GM18511 (cell line): Measurements from ENCODE around the gene LMF2.
A peak's percentile ranks its signal among the peaks of the same experiment; 100 is the strongest.

Experiments
- ATAC-seq: cut with Tn5 transposase; IDR thresholded peaks from one replicate; pipeline ENCODE4 v1.9.1; 2021; ENCODE audit warnings: mild to moderate bottlenecking, moderate library complexity; ENCODE audit not compliant: unreplicated experiment

The LMF2 gene

DNA sequence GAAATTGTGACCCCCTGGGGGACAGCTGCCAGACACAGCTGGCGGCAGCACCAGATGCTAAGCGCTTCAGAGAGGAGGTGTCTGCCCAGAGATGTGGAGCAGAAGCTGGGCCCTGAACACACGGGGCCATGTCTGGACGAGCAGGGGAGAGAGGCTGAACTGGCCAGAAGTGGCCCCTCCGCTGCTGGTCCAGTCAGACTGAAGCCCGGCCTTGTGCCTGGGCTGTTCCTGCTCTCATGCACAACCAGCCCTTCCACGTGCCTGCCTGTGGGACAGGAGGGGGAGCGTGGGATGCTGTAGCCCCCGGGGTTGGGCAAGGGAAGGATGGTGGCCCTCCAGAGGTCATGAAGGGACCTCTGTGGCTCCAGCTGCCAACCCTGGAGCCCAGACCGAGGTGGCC is 24.4 kb downstream of the LMF2 start:
- no peak for ATAC-seq

DNA sequence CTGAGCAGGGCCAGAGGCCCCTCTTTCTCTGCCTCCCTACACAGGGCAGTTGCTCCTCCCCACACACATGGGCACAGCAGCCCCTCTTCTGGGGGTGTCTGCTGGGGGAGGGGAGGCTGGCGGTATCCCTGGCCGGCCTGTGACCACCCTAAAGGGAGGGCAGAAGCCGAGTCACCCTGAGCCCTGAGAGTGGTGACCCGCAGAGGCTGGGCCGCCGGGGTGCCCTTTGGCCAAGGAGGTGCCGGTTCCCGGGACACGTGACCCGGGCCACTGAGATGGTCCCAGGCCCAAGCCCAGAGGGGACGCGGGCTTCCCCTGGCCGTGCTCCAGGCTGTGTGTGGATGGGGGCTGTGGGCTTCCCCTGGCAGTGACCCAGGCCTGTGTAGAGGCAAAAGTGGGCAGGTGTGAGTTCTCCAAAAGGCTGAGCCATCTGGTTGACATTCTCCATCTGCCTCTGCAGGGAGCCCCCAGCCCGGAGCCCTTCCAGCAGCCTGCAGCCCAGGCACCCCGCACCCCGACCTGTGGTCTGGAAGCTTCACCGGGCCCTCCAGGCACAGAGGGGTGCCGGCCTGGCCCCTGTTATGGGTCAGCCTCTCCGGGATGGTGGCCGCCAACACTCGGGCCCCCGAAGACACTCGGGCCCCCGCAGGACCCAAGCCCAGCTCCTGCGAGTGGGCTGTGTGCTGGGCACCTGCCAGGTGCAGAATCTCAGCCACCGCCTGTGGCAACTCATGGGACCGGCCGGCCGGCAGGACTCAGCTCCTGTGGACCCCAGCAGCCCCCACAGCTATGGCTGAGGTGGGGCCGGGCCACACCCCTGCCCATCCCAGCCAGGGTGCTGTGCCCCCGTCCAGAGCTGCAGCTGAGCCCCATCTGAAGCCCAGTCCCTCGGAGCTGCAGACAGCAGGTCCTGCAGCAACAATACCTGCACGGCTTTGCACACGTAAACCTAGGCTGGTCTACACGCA is 25.1 kb downstream of the LMF2 start:
- ATAC-seq: no peak

DNA sequence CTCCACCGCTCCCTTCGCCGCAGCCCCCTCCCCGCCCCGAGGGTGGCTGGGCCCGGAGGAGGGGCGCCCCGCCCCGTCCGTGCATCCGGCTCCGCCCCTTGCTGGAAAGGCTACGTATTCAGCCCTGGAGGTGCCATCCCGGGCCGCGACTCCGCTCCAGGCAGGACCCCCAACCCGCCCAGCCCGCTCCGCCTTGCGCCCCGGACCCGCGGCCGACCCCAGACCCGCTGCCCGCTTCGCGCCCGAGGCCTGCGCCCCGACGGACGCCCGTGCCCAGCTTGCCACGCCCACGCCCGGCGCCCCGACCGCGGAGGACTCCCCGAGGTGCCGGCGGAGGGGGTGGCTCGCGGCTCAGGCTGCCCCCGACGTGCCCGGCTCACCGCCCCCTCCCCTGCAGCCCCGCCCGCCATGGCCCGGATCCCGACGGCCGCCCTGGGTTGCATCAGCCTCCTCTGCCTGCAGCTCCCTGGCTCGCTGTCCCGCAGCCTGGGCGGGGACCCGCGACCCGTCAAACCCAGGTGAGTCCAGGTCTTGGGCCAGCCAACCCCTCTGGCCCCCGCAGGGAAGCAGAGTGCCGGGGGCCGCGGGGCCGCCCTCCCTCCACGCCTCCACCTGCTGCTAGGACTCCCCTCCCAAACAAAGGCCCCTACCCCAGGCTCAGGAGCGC is 25.9 kb downstream of the LMF2 start, which contains the start of gene ADM2:
Gene ADM2 (plus strand): TSS at position 104 of the 667 bp plus-strand sequence. CDS start 305 bp downstream, at position 409.
- ATAC-seq: no peak

DNA sequence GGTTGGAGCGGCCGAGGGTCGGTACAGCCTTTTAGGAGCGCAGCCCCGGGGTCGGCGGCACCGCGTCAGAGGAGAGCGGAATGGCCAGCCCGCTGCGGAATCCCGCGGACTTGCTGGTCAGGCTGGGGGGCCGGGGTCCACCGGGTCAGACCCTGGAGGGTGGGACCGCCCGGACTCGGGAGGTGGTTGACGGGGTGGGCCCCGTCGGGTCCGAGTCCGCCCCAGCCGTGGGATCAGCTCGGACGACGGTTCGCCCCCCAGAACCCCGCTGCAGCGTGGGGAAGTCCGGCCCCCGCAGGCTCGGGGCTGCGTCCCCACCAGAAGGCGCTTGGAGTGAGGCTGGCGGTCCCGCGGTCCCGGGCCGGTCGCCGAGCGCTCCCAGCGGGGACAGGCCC is 26.5 kb downstream of the LMF2 start:
- no peak for ATAC-seq

DNA sequence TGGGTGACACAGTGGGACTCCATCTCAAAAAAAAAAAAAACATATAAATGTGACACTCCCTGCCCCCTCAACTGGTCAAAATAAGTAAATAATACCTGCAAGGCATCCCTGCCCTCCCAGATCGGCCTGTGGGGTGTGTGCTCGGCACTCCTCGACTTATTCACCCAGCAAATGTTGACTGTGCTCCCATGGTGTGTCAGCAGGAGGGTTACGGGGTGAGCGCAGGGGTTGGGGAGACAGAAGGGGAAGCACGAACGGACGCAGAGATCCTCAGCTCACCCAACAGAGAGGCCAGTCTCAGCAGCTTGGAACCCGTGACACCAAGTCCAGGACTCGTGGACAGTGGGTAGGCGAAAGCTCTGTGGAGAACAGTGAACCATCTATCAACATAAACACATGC is 27.8 kb downstream of the LMF2 start:
- no peak for ATAC-seq

DNA sequence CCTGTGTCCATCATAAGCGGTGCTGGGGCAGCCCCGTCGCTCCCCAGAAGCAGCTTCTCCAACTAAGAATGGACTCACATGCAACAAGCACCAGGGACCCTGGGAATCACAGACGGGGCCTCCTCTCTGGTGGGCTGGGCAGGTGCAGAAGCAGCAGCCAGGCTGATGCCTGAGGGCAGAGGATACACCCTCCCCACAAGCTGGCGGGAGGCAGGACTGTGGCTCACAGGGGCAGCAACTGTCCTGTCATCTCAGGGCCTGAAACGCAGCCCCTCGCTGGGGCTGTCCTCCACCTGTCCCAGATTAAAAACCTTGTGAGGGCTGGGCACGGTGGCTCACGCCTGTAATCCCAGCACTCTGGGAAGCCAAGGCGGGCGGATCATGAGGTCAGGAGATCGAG is 29.6 kb downstream of the LMF2 start:
- ATAC-seq: no peak

DNA sequence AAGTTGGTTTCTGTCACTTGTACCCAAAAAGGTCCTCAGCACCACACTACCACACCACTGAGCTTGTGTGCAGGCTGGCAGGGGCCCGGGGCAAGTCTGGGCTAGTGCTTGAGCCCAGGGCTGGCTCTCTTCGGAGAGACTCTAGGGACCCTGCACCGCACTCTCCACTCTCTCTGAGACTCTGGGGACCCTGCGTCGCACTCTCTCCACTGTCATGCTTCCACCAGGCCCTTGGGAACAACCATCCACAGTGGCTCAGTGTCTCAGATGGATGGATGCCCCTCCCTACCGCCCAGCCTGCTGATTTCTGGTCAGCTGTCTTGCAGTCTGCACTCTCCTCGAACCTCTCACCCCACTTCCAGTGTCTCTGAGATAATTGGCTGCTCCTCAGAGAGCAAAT is 30.6 kb downstream of the LMF2 start:
- no peak for ATAC-seq

DNA sequence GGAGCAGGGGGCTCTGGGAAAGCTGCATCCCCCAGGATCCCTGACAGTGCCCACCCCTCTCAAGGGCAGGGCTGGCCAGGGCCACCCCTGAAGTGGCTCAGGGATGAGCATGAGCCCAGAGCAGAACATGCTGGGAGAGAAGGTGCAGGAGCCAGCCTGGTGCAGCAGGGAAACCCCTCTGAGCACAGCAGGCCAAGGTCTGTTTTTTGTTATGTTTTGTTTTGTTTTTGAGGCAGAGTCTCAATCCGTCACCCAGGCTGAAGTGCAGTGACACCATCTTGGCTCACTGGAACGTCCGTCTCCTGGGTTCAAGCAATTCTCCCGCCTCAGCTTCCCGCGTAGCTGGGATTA is 31.9 kb downstream of the LMF2 start:
- ATAC-seq: no peak

DNA sequence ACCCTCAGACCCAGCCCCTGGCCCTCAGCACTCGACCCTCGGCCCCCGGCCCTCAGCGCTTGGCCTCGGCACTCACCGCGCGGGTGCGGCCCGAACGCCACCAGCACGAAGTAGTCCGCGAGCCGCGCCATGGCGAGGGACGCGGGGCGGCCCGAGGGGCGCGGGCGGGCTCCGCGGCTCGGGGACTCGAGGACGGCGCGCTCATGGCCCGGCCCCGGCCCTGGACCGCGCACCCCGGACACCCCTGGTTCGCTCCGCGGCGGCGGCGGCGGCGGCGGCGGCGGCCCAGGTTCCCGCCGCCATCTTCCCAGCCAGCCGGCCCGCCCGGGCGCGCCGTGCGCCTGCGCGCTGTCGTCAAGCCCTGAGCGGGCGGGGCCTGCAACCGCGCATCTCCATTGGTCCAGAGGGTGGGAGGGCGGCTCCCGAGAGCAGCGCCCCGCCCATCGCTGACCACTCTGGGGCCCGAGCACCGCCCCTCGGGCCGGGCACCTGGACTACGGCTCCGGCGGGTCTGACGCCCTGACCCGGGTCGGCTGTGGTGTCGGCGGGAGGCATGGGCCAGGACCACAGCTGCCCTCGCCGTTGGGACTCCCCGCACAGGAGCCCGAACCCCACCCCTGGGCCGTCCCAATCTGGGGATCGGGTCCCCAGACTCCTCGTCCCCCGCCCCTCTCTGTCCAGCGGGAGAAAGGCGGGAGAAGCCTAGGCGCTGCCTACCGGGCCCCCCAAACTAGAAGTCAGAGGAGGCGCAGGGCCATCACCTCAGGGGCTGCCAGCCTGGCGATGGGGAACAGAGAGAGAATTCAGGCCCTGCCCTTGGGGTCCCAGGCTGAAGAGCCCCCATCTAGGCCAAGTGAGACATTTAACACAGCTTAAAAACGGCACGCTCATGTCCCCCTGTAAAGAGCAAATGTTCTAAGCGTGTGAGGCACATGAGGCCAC is 32.5 kb downstream of the LMF2 start, which contains the start of gene SBF1:
Gene SBF1 (minus strand): TSS at position 326 of the 942 bp plus-strand sequence. CDS start 195 bp downstream, at position 131.
- ATAC-seq: peak; percentile 62

DNA sequence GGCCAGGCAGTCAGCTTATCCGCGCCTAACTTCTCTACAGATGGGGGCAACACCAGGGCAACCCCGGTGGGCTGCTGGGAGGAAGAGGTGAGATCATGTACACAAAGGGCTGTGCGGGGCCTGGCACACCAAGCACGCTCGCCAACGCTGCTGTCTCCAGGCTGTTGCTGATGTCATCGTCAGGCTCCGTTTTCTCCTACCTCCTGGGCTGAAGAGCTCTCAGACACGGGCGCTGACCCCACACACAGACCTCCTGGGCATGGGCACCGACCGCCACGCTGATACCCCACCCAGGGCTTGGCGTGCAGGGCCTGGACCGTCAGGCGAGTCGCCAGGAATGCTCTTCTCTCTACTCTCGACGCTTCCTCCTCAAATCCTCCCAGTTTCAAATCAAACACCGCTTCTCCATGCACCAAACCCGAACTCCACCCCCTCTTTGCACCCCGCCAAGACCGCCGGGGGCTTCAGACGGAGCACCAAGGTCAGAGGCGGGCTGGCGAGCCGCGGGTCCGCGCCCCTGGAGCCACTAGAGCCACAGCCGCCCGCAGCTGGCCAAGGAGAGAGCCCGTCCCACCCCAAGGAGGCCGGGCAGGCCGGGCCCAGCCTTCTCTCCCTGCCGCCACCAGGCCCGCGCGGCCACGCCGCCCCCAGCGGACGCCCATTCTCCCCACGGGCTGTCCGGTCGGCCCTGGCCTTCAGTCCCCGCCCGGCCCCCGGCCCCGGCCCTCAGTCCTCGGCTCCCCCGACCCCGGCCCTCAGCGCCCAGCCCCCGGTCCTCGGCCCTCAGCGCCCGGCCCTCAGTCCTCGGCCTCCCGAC is 33.4 kb downstream of the LMF2 start:
- no peak for ATAC-seq

DNA sequence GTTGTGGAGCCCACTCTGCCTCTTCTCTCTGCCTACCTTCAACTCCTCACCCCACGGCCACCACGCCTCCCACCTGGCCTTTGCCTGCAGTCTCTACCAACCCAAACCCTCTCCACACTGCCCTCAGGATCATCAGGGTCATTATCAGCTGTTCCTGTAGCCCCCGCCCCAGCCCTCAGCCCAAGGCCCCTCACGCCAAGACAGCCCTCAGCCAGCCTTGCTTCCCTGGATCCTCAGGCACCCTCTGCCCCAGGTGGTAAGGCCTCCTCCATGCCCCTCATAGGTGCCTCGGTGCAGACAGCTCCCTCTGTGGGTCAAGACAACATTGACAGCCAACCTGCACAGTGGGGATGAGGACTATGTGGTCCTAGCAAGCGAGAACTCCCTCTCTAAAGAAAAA is 34.4 kb downstream of the LMF2 start:
- ATAC-seq: no peak

DNA sequence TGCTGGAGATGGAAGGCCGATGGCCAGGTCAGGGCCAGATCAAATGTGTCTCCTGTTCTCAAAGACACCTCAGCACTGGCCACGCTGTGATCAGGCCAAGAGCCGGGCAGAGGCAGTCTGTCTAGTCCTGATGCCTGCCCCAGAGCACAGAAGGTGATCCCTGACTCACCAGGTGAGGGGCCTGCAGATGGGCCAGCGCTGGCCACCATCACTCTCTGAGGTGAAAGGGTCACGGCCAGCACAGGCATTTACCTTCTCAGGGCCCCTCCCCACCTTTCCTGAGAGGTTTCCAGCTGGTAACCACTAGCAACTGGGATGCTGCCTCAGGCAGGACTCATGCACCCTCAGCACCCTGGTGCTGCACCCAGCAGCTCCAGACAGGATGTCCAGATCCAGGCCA is 35.5 kb downstream of the LMF2 start:
- ATAC-seq: no peak

DNA sequence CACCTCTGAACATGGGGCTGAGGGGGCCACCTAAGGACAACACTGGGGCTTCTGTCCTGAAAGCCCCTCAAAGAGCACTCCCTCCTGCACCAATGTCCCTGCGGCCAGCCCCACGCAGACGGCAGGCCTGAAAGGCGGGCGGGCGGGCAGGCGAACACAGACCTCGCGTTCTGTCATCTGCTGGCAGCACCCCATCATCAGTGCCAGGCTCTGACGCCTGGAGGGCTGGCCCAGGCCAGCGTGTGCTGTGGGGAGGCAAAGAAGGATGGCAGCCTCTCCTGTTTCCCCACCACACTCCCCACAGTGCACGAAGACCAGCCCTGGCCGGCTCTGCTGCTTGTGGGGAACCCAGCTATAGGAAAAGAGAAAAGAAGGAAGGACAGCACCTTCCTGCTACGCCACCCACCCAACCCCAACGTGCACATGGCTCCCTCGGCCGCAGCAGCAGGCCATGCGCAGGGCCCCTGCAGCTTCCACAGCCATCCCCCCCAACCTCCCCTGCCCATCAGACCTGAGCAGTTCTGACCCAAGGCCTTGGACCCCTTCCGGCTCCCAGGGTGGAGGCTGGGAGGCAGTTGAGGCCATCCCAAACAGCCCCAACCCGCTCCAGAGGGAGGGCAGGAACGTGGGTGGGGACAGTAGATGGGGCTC is 36.2 kb downstream of the LMF2 start:
- no peak for ATAC-seq

DNA sequence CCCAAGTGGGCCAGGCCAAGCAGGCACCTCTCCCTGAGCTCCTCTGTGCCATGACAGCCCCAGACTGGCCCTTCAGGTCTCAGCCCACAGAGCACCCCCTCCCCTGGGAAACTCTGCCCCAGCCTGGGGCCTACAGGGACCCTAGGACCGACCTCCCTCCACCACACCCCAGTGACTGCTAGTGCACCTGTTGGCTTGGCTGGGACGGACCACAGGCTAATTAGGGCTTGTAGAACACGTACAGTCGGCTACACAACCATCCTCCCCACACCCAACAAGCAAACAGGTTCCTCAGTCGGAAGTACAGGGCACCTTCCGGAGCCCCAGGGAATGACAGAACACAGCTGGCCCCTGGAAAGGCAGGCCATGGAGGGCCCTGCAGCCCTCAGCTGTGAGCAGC is 37.0 kb downstream of the LMF2 start:
- ATAC-seq: no peak

DNA sequence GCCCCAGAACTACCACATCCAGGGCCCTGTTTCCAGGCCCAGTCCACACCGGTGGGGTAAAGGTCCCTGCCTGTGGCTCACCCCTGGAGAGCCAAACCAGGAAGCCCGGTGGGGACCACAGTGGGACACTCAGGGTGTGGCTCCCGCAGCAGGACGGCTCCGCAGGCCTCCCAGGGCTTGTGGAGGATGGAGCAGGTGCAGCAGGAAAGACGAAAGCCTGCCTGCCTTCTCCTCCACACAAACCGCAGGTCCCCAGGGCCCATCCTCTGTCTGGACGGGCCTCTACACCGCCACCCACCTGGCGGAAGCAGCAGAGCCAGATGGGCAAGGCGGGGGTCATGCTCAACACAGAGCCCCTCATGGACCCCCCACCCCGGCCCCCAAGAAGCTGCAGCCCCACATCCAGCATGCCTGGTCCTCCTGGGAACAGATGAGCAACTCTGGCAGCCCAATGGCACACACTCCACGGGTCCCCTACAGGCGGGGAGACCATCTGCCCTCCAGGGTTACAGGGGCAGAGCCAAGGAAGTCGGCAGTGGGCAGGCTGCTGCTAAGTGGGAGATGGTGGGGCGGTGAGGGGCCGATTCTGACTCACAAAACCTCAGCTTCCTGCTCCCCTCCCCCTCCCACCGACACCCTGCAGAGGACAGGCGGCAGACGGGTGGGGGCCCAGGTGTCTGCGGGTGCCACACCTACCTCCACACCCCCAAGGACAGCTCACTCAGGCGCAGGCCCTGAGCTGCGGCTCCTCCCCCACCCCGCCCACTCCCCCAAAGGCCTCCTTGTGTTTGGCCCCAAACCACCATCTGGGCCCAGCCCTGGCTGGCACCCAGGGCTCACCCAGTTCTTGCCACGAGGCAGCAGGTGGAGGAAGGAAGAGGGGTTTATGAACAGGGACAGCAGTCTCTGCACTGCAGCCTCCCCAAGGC is 37.9 kb downstream of the LMF2 start:
- ATAC-seq: peak; percentile 73

DNA sequence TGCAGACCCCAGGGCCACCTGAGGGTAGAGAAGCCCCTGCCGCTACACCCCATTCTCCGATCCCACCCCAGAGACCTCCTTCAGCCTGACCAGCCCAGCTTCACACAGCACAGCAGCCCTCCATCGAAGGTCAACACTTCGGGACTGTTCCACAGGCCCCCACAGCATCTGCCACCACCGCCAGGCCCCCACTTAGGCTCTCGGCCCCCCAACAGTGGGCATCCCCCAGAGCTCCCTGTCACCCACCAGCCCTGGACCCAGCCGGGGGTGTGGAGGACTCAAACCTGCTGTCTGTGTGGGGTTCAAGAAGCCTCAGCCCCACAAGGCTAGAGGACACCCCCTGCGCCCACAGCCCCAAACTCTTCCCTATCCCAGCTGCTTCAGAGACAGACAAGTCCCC is 38.9 kb downstream of the LMF2 start:
- no peak for ATAC-seq

DNA sequence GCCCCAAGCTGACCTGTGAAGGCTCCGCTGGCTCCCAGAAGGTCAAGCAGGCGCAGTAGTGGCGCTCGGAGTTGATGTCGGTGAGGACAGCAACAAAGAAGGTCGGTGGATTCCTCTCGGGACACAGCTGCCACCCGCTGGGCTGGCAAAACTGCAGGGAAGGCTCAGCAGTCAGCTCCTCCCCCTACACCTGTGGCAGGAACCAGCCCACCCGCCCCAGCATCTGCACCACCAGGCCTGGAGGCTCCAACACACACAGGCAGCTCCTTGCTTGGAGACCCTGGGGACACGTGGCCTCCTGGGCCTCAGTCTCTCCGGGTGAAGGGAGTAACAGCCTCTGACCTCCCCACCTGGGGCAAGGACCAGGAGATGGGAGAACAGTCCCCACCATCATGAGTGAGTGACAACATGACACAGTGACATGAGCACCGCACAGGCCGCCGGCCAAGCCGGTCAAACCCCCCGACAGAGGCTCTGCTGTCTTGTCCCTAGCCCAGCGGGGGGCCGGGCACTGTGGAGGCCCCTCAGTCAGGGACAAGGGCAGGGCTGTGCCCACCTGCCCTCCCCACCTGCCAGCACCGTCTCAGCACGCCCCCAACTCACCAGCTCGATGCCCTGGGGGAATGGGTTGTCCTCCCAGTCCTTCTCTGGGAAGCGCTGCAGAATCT is 39.6 kb downstream of the LMF2 start:
- ATAC-seq: no peak

DNA sequence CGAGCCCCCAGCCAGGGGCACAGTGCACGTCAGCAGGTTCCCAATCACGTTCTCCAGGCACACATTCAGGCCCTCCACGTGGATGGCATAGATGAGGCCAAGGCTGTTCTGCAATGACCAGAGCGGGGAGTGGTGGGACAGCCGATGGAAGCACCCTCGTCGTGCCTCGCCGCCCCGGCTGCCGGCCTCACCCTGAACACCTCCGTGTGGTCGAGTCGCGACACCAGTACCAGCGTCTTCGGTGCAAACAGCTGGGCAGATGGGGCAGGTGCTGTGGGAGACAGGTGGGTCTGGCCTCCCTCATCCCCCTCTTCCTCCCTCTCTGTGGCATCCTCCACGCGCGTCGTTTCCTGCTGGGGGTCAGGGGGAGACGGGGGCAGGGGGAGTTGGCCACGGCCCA is 40.2 kb downstream of the LMF2 start:
- no peak for ATAC-seq
